ENCODE measurements around the gene TSR1. TPM values are rescaled to one million over a fixed set of nuclear protein-coding genes. Genes with fewer than 3 reads are reported as not detected.
A peak's percentile ranks its signal among the peaks of the same experiment; 100 is the strongest.

Gene TSR1
- total and polyA plus RNA-seq, 7 donors, result 31.0 to 64.2 (median 50.9) TPM

DNA sequence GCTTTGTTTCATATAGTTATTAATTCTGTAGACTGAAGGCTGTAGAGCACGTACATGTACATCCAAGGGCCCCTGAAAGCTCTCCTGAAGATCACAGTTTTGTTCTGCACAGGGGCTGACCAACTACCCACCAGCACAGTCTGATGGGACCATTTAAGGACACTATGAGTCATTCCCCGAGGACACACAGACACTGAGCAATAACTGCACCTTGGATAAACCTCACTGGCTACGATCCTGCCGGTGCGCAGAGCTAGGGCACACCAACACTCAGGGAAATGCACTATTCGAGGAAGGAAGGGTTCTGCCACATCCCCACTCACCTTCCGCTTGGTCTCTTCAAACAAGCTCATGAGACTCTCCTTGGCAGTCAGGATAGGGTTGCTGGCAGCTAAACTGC, 53.0 kb downstream of the TSR1 start:
- 85 to 90% (median 88%) methylated on average over 7 of the region's 7 CpGs for WGBS, 3 donors
- ATAC-seq, result peak in 3 of 4 donors; percentile 47 to 59 (median 56)
- Histone ChIP-seq H3K27ac (no peak overlapping the region), H3K9me3 (no peaks in the 10 kb centered on the region), H3K27me3 (ENCODE audit: insufficient read depth in 3 of 3, low read length in 2 of 3) (no peaks in the 10 kb centered on the region), H3K4me1 (no peaks in the 10 kb centered on the region), H3K36me3 (ENCODE audit: insufficient read depth in 1 of 2, low read depth in 1 of 2) (peaks cover 14 to 94% of the 10 kb centered on the region in 2 donors), H3K4me3 (no peak overlapping the region)
- TF ChIP-seq, protein P1, sequence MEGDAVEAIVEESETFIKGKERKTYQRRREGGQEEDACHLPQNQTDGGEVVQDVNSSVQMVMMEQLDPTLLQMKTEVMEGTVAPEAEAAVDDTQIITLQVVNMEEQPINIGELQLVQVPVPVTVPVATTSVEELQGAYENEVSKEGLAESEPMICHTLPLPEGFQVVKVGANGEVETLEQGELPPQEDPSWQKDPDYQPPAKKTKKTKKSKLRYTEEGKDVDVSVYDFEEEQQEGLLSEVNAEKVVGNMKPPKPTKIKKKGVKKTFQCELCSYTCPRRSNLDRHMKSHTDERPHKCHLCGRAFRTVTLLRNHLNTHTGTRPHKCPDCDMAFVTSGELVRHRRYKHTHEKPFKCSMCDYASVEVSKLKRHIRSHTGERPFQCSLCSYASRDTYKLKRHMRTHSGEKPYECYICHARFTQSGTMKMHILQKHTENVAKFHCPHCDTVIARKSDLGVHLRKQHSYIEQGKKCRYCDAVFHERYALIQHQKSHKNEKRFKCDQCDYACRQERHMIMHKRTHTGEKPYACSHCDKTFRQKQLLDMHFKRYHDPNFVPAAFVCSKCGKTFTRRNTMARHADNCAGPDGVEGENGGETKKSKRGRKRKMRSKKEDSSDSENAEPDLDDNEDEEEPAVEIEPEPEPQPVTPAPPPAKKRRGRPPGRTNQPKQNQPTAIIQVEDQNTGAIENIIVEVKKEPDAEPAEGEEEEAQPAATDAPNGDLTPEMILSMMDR (IDR thresholded peaks at IDR 0.05), result no peak
- DNase-seq, result no peak
- intact Hi-C loops (cut with DNase I), result loop anchor here in 1 of 2 donors (2.0 kb wide), 1 partner anchor 229 kb away; the partner anchor contains the start of gene HIC1

DNA sequence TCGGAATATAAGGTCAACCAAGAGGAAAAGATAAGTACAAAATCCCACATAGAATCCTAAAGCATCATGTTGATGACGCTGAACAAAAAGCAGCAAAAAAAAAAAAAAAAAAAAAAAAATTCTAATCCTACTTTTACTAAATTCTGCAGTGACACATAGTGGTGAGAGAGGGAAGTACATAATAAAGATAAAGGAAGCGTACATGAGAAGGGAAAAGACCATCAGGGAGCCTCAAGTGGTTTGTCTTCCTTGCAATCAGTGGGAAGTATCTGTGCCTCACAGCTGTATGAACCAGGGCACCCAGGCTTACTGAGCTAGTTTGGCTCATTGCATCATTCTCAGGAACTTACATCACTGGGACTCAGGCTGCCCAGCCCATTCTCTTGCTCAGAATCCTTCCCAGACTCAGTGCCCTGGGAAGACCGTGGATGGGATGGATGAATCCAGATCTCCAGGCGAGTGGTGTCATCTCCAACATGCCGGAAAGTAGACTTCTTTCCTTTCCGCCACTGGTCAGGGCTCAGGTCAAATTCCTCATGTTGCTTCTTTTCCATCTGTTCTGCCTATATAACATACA, 53.9 kb downstream of the TSR1 start:
- Histone ChIP-seq H3K27me3 (ENCODE audit: insufficient read depth in 3 of 3, low read length in 2 of 3) (no peaks in the 10 kb centered on the region), H3K9me3 (no peaks in the 10 kb centered on the region), H3K27ac (no peak overlapping the region), H3K4me3 (no peak overlapping the region), H3K36me3 (ENCODE audit: insufficient read depth in 1 of 2, low read depth in 1 of 2) (peaks cover 14 to 95% of the 10 kb centered on the region in 2 donors), H3K4me1 (no peaks in the 10 kb centered on the region)
- intact Hi-C loops (cut with DNase I), result loop anchor here in 1 of 2 donors (2.0 kb wide), 1 partner anchor 228 kb away; the partner anchor contains the start of gene HIC1
- WGBS, 3 donors, result 61 to 67% (median 66%) methylated on average over 7 of the region's 7 CpGs
- TF ChIP-seq, protein P1 (IDR thresholded peaks at IDR 0.05), result peak; percentile 55
- peak; percentile 34 to 70 (median 66) for ATAC-seq
- DNase-seq, result peak in 1 of 2 donors; percentile 59

DNA sequence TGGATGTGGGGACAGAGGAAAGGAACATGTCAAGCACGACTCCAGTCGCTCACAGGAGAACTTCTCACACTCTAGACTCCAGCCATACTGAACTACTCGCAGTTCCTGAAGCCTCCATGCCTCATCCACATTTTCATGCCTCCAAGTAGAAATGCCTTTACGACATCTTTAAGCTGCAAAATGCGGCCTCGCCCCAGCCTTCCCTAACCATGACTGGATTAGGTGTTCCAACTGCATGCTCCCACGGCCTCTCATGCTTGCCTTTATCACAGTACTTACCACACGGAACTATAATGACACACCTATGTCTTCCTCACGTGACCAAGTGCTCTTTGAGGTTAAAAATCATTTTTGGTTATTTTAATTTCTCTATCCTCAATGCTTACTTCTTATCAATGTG, 56.5 kb downstream of the TSR1 start:
- Histone ChIP-seq H3K36me3 (ENCODE audit: insufficient read depth in 1 of 2, low read depth in 1 of 2) (peaks cover 11 to 80% of the 10 kb centered on the region in 2 donors), H3K4me1 (no peaks in the 10 kb centered on the region), H3K4me3 (no peak overlapping the region), H3K27me3 (ENCODE audit: insufficient read depth in 3 of 3, low read length in 2 of 3) (no peaks in the 10 kb centered on the region), H3K9me3 (no peaks in the 10 kb centered on the region), H3K27ac (no peak overlapping the region)
- no peak for DNase-seq
- WGBS, 3 donors, result 91 to 93% (median 92%) methylated on average over 9 of the region's 9 CpGs
- intact Hi-C loops (cut with DNase I), result no loop called here
- ATAC-seq, result no peak
- TF ChIP-seq, protein P1 (IDR thresholded peaks at IDR 0.05), result no peak

DNA sequence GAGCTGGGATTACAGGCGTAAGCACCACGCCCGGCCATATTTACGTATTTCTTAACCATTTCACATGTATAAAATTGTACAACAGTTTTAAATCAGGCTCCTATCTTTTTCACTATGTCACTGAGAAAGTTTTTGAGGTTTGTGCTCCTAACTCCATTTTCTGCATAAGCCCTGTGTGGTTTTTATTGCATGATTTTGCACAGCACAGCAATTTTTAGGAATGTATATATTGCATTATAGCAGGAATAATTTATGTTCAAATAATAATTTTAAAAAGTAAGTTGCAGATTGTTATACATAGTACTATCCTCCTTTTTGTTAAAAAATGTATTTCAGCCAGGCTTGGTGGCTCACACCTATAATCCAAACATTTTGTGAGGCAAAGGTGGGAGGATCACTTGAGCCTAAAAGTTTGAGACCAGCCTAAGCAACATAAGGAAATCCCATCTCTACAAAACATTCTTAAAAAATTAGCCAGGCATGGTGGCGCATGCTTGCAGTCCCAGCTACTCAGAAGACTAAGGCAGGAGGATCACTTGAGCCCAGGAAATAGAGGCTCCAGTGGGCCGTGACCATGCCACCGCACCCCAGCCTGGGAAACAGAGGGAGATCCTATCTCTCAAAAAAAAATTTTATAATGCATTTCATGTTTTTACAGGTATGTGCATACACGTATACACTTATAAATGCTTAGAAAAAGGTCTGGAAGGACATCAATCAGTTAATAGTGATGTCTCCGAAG, 58.7 kb downstream of the TSR1 start:
- H3K9me3 ChIP-seq, result no peaks in the 10 kb centered on the region
- no peaks in the 10 kb centered on the region for H3K4me1 ChIP-seq
- no peaks in the 10 kb centered on the region for H3K27me3 ChIP-seq (ENCODE audit: insufficient read depth in 3 of 3, low read length in 2 of 3)
- no peak for DNase-seq
- no peak overlapping the region for H3K4me3 ChIP-seq
- H3K27ac ChIP-seq, result no peak overlapping the region
- 94 to 98% (median 96%) methylated on average over 9 of the region's 9 CpGs for WGBS, 3 donors
- no peak for ATAC-seq
- TF ChIP-seq, protein P1 (IDR thresholded peaks at IDR 0.05), result no peak
- intact Hi-C loops (cut with DNase I), result no loop called here
- peaks cover 11 to 79% of the 10 kb centered on the region in 2 donors for H3K36me3 ChIP-seq (ENCODE audit: insufficient read depth in 1 of 2, low read depth in 1 of 2)
